Measurements from ENCODE around the gene C6orf132.

DNA sequence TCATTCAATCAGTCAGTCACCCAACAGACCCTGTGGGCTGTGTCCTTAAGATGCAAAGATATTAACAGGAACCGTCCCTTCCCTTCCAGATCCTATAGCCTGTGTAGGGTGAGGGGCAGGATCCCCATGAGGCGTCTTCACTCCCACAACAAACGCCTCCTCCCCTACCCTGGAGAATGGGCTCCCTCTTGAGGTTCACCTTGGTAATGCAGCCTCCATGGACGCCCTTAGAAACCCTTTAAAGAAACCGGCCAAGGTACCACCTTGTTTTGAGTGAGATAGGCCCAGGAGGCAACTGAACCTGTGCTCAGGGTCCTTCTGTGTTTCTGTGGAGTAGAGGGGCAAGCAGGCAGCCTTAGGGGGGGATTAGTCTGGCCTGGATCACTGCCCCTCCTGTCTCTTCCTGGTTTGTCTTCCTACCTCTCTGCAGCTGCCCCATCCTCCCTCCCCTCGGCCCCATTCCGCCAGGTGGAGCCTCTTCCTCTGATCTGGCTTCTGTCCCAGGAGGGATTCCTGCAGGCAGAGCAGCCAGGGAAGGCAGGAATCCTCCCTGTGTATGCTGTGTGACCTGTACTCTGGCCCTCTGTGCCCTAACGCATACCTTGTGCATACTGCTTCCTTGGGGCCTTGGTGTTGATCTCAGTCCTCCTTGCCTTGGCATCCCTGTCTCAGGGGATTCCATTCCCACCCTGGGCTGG lies 24.2 kb upstream of the C6orf132 start:
- TF ChIP-seq, protein P1, sequence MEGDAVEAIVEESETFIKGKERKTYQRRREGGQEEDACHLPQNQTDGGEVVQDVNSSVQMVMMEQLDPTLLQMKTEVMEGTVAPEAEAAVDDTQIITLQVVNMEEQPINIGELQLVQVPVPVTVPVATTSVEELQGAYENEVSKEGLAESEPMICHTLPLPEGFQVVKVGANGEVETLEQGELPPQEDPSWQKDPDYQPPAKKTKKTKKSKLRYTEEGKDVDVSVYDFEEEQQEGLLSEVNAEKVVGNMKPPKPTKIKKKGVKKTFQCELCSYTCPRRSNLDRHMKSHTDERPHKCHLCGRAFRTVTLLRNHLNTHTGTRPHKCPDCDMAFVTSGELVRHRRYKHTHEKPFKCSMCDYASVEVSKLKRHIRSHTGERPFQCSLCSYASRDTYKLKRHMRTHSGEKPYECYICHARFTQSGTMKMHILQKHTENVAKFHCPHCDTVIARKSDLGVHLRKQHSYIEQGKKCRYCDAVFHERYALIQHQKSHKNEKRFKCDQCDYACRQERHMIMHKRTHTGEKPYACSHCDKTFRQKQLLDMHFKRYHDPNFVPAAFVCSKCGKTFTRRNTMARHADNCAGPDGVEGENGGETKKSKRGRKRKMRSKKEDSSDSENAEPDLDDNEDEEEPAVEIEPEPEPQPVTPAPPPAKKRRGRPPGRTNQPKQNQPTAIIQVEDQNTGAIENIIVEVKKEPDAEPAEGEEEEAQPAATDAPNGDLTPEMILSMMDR (IDR thresholded peaks at IDR 0.05): peak; percentile 85 to 96 (median 95)
- TF ChIP-seq POLR2A (IDR thresholded peaks at IDR 0.05): no peak

All from body of pancreas (tissue), 4 donors.